H1 (cell line): Measurements from ENCODE around the gene CRB2.

ENCODE experiments used
- EGR1 ChIP-seq: IDR thresholded peaks from 2 replicates; pipeline ENCODE4 v1.6.1; 2011; ENCODE audit warnings: low read depth, low read length, borderline replicate concordance
- EP300 ChIP-seq, 2 experiments: IDR thresholded peaks; 1 replicate in 1 of 2; 2 replicates in 1 of 2; pipeline ENCODE4 v1.6.1; 2011 to 2012; ENCODE audit warnings: low read depth in 2 of 2, low read length in 2 of 2, mild to moderate bottlenecking in 2 of 2, borderline replicate concordance in 1 of 2, inconsistent platforms in 1 of 2, moderate library complexity in 1 of 2
- JUND ChIP-seq: IDR thresholded peaks from 2 replicates; pipeline ENCODE4 v1.6.1; 2011; ENCODE audit warnings: mild to moderate bottlenecking, improper control_type of control experiment, low read length

- TF ChIP-seq JUND (no peak), EP300 (IDR thresholded peaks at IDR 0.05; ENCODE audit: borderline replicate concordance in 1 of 2, low read depth in 2 of 2, low read length in 2 of 2) (no peak), EGR1 (no peak)
These were observed 20.4 kb downstream of the CRB2 start for GRCh38 chr9:123376218-123377071.
